NCI-H1930 (cell line): ENCODE results near the gene ADRB2.
"Not testable (repeated sequence)": the region's sequence is repeated elsewhere in the genome, so short reads cannot be mapped to it uniquely, and the experiment has no call there.

Experiments used
- DNase-seq, 2 experiments: peaks; one replicate each; lab custom pipeline; 2025; lab: John Stamatoyannopoulos, UW

ADRB2 gene

DNA sequence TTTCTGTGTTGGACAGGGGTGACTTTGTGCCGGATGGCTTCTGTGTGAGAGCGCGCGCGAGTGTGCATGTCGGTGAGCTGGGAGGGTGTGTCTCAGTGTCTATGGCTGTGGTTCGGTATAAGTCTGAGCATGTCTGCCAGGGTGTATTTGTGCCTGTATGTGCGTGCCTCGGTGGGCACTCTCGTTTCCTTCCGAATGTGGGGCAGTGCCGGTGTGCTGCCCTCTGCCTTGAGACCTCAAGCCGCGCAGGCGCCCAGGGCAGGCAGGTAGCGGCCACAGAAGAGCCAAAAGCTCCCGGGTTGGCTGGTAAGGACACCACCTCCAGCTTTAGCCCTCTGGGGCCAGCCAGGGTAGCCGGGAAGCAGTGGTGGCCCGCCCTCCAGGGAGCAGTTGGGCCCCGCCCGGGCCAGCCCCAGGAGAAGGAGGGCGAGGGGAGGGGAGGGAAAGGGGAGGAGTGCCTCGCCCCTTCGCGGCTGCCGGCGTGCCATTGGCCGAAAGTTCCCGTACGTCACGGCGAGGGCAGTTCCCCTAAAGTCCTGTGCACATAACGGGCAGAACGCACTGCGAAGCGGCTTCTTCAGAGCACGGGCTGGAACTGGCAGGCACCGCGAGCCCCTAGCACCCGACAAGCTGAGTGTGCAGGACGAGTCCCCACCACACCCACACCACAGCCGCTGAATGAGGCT is at the start of gene ADRB2:
Gene ADRB2 (plus strand): TSS at position 559 of the 686 bp plus-strand sequence. CDS start 221 bp downstream, outside the sequence.
- peak in 1 of 2 experiments; percentile 8 for DNase-seq

DNA sequence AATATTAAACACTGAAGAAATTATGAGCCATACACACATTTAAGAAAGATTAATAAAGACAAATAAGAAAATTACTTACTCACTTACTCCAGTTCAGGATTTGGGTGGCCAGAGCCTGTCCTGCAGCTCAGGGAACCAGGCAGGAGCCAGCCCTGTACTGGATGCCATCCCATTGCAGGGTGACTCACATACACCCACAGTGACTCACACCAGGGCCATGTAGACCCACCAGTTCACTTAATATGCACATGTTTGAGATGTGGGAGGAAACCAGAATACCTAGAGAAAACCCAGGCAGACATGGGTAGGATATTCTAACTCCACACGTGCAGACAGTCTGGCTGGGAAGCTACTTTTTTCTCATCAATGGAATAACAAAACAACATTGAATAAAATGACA is 49.6 kb upstream of the ADRB2 start:
- DNase-seq = no peak

DNA sequence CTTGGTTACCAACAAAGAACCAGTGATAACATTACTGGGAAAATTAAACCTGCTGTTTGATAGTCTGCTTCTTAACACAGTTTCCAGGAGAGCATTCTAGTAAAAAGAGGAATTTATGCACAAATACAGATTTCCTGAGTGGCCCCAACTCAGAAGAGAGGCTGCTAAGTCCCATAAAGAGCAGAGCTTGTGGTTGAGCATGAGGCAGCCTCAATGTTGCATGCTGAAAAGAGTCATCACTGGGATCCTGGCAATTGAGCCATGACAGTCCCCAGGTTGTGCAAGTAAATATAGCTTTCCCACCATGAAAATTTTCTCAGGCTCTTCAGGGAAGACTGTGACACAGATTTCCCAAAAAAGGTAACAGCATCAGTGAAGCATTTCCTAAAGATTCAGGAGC is 47.5 kb upstream of the ADRB2 start:
- no peak for DNase-seq

DNA sequence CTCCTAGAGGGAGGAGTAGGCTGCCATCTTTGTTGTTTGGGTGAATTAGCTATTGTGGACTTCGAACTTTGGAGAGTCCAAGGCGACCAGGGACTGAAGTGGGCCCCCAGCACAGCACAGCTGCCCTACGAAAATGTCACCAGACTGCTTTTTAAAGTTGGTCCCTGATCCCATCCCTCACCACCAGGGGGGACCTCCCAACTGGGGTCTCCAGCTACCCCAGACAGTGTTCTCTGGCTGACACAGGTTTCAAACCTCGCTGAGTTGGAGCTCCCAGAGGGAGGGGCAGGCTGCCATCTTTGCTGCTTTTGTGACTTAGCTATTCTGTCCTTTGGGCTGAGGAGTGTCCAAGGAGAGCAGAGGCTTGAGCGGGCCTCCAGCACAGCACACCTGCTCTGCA is 45.7 kb upstream of the ADRB2 start:
- no peak for DNase-seq

DNA sequence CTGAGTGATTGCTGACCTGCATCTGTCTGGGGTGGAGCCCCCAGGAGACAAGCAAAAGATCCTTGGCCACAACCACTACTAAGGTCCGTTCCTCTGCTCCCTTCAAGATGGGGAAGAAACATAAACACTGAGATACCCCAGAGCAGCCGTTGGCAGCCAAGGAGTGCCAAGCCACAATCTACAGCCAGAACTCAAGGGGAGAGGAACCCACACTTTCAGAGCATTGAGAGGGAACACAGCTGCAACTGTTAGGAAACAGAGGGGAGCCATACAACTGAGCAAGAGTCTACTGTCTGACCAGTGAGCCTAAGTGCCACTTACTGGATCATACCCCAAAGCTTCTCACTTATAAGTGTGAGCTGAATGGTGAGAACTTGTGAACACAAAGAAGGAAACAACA is 44.6 kb upstream of the ADRB2 start:
- no peak for DNase-seq

DNA sequence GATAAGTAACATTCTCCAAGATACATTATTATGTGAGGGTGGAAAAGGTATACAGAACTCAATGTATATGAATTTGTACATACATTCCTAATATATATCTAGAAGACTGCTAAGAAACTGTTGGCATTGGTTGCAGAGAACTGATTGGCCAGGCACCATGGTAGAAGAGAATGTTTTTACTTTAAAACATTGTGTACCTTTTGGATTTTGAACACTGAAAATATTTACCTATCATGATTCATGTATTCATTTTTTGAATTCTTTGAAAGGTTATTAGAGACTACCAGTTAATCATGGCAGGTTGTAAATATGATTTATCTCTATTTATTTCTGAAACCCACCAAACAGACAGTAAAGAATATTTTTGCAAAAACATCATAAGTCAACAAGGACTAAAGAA is 41.2 kb upstream of the ADRB2 start:
- DNase-seq = no peak

DNA sequence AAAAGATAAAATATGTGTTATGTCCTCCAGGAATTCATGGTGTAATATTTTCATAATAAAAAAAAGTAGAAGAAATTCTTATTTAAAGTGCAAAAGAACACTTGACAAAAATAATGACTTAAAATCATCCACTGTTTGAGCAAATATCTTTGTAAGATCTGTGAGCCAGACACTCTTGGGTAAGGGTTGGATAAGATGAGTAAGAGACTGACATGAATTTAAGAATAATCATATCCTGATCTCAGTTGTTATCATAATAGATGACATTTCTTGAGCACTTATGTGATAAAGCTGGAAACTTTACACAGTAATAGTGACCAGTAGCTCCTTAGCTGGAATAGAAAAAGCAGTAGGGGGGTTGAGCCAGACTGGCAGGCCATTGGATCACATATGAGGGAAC is 40.0 kb upstream of the ADRB2 start:
- DNase-seq = no peak

DNA sequence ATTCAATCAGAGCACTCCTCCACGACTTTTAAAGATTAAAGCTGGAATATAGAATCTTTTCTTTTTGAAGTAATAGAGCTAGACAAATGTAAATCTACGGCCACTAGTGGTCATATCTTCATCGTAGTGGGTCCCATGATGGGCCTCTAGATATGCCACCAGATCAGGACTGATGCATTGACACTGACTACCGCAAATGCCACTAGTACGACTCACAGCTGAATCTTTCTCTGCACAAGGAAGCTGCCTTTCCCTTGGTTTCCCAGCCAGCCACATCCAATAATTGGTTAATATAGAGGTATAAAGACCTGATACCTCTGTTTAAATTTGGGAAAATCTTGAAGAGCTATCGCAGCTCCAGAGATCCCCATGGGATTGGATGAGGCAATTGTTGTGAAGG is 37.8 kb upstream of the ADRB2 start:
- no peak for DNase-seq

DNA sequence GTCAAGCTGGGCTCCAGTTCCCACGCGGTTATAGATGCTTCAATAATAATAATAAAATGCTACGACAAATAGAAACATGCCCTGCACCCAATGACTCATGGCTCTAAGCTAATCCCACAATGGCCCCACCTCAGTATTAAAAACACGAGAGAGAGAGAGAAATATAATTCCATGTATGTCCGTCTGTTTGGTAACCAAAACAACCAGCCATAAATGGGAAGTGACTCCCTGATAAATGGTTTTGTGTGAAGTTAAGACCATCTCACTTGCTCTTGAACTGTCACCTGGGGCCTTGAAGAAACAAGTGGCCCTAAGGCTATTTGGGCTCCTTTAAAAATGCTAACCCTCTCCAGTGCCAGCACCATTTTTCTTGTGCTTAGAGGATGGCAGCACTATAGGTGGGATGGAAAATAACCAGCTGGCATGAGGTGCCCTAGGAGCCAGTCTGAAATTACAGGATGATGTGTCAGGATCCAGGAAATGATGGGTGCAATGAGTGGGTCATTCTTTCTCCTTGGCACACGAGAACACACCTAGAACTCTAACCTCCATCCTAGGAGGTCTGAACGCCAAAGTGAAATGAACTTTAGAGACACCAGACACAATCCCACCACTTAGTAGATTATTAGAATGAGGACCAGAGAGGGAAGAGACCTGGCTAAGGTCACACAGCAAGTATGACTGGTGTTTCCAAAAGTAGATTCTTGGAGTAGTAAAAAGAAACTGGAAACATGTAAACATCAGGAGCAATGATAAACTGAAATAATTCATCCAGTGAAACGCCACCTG is 35.7 kb upstream of the ADRB2 start:
- DNase-seq = no peak

DNA sequence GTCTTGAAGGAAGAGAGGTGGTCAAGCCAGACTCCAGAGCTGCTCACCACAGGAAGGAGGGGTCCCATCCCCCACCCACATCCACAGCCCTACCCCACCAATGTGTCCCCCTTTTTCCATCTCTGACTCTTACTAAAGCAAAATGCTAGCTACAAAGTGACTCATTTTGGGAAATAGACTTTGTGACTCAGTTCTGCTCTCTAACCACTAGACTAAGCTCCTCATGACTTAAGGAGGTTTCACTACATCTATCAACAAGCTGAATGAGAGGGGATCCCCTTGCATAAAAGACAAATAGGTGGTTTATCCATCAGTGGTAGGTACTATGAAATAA is 35.1 kb upstream of the ADRB2 start:
- no peak for DNase-seq

DNA sequence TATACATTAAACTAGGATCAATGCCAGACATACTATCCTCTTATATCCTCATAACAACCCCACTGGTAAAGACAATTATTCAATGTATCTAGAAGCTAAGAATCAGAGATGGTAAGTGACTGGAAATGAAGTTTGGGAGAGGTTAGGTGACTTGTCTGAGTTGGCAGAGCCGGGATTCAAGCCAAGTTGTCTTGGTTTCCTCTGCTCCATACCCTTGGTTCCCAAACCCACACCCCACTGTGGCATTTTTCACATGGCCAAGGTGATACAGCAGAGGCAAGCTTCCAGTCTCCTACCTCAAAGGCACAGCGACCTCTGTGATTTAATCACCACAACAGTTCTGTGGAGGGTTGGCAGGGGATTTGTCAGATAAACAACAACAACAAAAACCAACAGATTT is 34.7 kb upstream of the ADRB2 start:
- DNase-seq = no peak

DNA sequence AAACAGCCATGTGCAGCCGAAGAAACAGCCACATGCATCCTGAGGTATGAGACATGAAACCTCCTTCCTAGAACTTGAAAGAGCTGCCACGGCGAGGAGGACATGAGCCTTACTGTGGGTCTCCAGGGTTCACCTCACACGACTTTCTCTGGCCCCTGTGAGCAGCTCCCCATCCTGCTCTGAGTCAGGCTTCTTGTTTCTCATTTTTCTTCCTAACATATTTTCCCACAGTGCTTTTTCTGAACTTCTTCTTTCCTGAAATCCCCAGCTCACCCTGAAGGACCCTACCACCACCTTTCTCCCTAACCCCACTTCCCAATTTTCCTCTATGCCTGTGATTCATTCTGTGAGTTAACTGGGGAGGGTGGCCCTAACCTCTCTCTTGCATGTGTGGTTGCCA is 33.7 kb upstream of the ADRB2 start:
- no peak for DNase-seq

DNA sequence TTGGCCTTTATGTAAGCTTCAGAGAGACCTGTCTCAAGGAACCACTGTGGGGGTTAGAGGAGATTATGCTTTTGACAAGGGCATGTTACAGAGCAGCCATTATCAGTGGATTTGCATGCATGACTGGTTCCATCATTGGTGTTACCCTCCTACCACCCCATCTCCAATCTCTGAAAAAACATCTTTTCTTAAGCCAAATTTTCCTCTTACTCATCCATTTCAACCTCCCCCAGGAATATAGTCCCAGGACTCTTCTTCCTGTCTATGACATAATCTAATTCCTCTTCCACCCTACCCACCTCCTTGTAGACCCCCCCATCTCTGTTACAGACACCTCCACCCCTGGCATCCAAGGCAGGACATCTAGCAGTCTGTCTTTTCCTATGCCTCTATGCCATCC is 33.1 kb upstream of the ADRB2 start:
- DNase-seq = no peak

DNA sequence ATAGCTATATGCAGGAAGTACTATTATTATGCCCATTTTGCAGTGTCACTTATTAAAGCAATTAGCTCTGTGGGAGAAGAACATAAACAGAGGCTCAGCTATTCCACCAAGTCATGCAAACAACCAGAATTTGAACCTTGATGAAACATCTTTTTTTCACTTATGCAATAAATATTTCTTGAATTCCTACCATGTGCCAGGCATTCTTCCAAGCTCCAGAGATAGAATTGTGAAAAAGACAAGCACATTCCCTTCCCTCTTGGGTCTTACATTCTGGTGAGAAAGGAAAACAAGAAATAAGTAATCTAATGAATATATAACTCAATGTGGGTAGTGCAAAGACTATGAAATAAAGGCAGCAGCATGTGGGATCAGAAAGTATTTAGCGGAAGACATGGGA is 32.1 kb upstream of the ADRB2 start:
- DNase-seq = no peak

DNA sequence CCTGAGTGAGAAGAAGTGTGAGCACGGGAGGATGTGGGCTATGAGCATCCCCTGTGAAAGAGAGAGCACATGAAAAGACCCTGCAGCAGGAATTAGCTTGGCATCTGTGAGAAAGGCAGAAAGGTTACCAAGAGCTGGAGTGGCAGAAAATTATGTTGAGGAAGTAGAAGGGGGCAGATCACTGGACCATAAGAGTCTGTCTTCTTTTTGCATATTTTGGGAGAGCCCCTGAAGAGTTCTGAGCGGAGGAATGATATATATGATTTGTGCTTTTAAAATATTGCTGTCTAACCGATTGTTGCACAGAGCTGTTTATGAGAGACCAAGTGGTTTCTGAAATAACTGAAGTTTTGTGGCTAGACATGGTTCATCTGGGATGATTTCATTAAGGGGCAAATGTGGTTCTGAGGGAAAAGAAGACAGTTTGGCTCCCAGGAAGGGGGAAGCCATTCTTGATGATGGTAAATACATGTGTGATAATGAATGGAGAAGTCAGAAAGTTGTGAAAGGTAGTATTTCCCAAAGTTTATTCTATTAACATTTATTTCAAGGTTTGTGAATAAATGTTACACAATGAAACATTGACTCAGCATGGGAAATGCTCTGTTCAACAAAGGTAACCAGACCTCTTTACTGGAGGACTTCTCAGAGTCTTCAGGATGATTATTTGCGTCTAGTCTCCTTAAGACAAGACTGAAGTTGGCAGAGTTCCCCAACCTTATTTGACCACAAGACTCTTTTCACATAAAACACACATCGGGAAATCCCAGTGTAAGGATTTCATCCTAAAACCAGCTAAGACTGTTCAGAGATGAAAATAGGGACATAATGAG is 31.5 kb upstream of the ADRB2 start:
- DNase-seq = no peak

DNA sequence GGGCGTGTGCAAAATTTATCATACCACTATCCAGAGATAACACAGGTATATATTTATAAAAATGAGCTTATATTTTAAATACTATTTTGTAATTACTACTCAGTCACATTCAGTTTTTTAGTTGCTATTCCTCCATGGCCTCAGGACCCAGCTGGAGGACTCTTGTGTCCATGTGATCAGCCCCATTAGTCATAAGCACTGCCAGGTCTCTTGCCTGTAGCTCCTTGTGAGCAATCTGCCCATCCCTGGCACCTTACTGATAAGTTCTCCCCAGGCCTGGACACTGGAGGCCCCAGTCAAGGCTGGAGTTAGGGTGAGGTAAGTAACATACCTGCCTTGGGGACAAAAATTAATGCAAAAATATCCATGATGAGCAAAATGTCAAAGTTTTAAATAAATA is 29.5 kb upstream of the ADRB2 start:
- no peak for DNase-seq

DNA sequence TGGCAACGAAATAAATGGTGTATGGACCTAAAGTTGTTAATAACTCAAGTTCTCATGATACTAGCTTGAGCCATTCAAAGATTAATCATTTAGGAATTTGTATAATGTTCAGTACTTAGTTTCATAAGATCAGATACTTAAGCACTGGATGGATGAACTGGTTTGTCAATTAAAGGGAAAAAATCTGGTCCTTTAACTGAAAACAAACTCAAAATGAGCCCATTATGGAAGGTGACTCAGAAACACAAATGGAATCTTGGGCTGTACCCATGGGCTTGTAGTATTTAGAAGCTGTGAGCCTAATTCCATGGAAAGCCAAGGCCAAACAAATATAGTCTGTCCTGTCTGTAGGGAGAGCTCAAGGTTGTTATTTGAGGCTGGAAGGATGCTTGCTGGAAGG is 27.6 kb upstream of the ADRB2 start:
- DNase-seq = no peak

DNA sequence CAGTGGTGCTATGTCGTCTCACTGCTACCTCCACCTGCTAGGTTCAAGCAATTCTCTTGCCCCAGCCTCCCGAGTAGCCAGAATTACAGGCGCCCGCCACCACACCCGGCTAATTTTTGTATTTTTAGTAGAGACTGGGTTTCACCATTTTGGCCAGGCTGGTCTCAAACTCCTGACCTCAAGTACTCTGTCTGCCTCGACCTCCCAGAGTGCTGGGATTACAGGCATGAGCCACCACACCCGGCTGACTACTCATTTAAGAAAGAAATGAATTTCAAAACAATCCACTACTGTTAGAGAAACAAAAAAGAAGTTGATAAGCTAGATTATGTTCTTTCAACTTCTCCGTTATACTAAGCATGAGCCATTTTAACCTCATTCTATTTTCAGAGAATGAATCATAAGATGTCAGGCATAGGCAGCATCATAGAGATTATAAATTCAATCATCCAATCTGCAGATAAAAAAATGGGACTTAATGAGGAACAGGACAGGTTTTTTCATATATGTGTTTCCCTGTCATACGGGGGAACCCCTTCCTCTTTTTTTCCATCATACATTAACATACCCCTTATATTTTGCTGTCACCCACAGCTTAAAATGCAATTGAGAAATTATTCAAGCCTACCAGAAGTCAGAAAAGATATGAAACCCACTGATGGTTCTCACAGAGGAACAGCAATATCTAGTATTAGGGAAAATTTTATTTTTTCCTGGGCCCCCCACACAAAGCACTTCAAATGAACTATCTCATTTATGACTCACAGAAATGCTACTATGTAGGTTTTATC is 26.5 kb upstream of the ADRB2 start:
- DNase-seq = no peak

DNA sequence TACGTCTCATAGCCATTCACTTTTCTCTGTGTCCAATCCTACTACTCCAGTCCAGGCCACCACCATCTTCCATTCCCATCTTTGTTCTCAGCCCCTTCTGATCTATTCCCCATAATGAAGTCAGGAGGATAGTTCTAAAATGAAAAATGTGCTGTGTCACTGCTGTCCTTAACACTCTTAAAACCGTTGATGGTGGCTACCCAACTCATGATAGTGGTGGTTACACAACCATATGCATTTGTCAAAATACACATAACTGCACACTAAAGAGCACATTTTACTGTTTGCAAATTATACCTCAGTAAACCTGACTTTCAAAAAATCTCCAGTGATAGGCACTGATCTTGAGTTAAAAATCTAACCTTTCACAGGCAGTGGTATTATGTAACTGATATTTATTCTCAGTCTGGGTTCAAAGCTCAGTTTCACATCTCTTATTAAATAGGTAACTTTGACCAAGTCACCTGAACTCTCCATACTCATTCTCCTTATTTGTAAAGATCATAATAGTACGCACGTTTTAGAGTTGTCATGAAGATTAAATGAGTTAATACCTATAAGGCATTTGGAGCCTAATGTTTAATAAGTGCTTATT is 24.6 kb upstream of the ADRB2 start:
- no peak for DNase-seq

DNA sequence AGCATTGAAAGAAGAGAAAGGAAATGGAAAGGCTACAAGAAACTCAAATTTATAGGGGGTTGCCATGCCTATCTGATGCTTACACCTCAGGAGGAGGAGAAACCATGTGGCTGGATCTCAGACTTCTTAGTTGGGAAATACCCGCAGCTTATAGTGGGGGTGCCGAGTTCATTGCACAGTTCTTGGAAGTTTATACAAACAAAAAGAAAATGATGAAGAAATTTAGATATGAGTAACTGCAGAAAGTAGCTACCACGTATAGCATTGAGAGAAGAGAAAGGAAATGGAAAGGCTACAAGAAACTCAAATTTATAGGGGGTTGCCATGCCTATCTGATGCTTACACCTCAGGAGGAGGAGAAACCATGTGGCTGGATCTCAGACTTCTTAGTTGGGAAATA is 23.0 kb upstream of the ADRB2 start:
- not testable (repeated sequence) for DNase-seq

DNA sequence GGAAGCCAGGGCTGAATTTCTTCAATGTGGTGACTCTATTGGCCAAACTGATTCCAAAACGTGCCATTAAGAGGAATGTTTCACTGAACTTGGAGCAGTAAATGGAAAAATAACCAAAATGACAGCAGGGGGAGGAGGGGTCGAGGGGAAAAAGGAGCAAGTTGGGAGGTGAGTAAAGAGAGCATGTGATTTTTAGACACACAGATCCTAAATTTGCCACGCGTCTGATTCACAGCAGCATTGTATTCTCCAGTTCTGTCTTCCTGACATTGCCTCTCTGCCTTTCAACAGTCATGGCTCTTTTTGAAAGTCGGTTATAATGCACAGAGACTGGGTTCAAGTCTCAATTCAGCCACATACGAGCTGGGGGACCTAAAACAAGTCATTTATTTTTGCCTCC is 22.0 kb upstream of the ADRB2 start:
- DNase-seq = no peak
